Esophagus (tissue), 2 donors: ENCODE measurements around the gene NR2F6. TPM values are rescaled to one million over a fixed set of nuclear protein-coding genes. Genes with fewer than 3 reads are reported as not detected.
A peak's percentile ranks its signal among the peaks of the same experiment; 100 is the strongest.
"Not testable (repeated sequence)": the region's sequence is repeated elsewhere in the genome, so short reads cannot be mapped to it uniquely, and the experiment has no call there.

Experiments used
- H3K27ac ChIP-seq, 2 donors: one replicate each; pipeline ENCODE4 v1.5.1; 2013; ENCODE audit warnings: low read depth in 2 of 2, mild to moderate bottlenecking in 2 of 2, inconsistent platforms in 1 of 2, low read length in 1 of 2, moderate library complexity in 1 of 2
- H3K27me3 ChIP-seq, 2 donors: one replicate each; pipeline ENCODE4 v1.6.1; 2013; ENCODE audit warnings: low read length in 2 of 2, control low read depth in 1 of 2, mild to moderate bottlenecking in 1 of 2; ENCODE audit not compliant: insufficient read depth in 2 of 2, control insufficient read depth in 1 of 2
- H3K36me3 ChIP-seq, 2 donors: one replicate each; pipeline ENCODE4 v1.6.1; 2013; ENCODE audit warnings: low read length in 1 of 2; ENCODE audit not compliant: control insufficient read depth in 2 of 2, insufficient read depth in 2 of 2
- H3K4me1 ChIP-seq, 2 donors: one replicate each; pipeline ENCODE4 v1.6.1; 2013; ENCODE audit warnings: low read length in 1 of 2; ENCODE audit not compliant: control insufficient read depth in 2 of 2, insufficient read depth in 2 of 2
- H3K4me3 ChIP-seq, 2 donors: one replicate each; pipeline ENCODE4 v1.5.1; 2013; ENCODE audit warnings: low read length in 2 of 2, mild to moderate bottlenecking in 2 of 2, low read depth in 1 of 2, moderate library complexity in 1 of 2
- H3K9me3 ChIP-seq, 2 donors: one replicate each; pipeline ENCODE4 v1.6.1; 2013; ENCODE audit warnings: mild to moderate bottlenecking in 2 of 2, low read depth in 1 of 2, low read length in 1 of 2, moderate library complexity in 1 of 2; ENCODE audit not compliant: control insufficient read depth in 2 of 2, insufficient read depth in 1 of 2
- WGBS, 2 donors: extraction: QIAGEN DNeasy Blood & Tissue Kit; methylation state at CpG; one replicate each; pipeline ENCODE4 v1.1.7; 2013; 5-methylcytosine and 5-hydroxymethylcytosine counted together
- polyA plus RNA-seq, 2 donors: library from polyadenylated mRNA; stranded (reverse); fragments of 200-250 nt; gene quantifications; one replicate each; pipeline ENCODE4 v1.2.3, GENCODE V29; 2013
- donor health status: healthy with polysubstance abuse.
- donor health status: Bipolar disorder and iron deficiency.

NR2F6 gene
- polyA plus RNA-seq, 2 donors: 33.3 to 45.5 TPM

GRCh38 chr19:17282488-17283125, 36.9 kb upstream of the NR2F6 start:
- peaks cover 0 to 5% of the 10 kb centered on the region in 2 donors for H3K27me3 ChIP-seq
- H3K27ac ChIP-seq: no peak overlapping the region
- 2% methylated on average over 41 to 45 of the region's 45 CpGs for WGBS, 2 donors
- H3K36me3 ChIP-seq: peaks cover 0 to 6% of the 10 kb centered on the region in 2 donors
- peaks cover 4 to 7% of the 10 kb centered on the region in 2 donors for H3K4me1 ChIP-seq
- H3K4me3 ChIP-seq: peak overlapping the region; percentile 26 to 36
- H3K9me3 ChIP-seq: no peaks in the 10 kb centered on the region

- no peak within 1 kb of the TSS for H3K27ac ChIP-seq
- peaks cover 6% of the 10 kb centered on the region in 2 donors for H3K36me3 ChIP-seq
- 6% methylated on average over 67 to 75 of the region's 75 CpGs for WGBS, 2 donors
- peaks cover 0 to 5% of the 10 kb centered on the region in 2 donors for H3K27me3 ChIP-seq
- H3K4me3 ChIP-seq: peak within 1 kb of the TSS; percentile 26 to 36
- H3K9me3 ChIP-seq: no peaks in the 10 kb centered on the region
- H3K4me1 ChIP-seq: peaks cover 4 to 7% of the 10 kb centered on the region in 2 donors
Observed at GRCh38 chr19:17281391-17282304, 35.9 kb upstream of the NR2F6 start, which contains the start of gene ANKLE1. ANKLE1 (plus strand) TSS chr19:17281901; CDS start chr19:17281921, 20 bp downstream.

DNA sequence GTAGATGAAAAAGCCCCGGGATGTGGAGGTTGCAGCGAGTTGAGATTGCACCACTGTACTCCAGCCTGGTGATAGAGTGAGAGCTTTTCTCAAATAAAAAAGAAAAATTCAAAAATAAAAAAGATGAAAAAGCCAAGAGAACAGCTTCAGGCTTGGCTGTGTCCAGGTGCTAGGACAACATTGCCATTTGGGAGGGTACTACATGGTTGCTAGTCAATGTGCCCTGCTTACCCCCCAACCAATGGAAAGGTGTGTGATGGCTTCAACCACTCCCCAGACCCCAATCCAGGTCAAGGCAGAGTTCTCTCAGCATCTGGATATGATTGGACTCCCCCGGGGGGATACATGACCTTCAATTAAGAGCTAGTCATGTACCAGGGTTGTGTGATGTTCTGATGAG, 33.7 kb upstream of the NR2F6 start:
- Histone ChIP-seq H3K27me3 (peaks cover 0 to 5% of the 10 kb centered on the region in 2 donors), H3K4me1 (peaks cover 4 to 7% of the 10 kb centered on the region in 2 donors), H3K27ac (no peak overlapping the region), H3K9me3 (no peaks in the 10 kb centered on the region), H3K36me3 (peaks cover 6 to 16% of the 10 kb centered on the region in 2 donors), H3K4me3 (no peak overlapping the region)
- WGBS, 2 donors: 75 to 77% methylated on average over 3 of the region's 3 CpGs

- Histone ChIP-seq H3K36me3 (peaks cover 14 to 34% of the 10 kb centered on the region in 2 donors), H3K4me3 (no peak overlapping the region), H3K4me1 (no peaks in the 10 kb centered on the region), H3K27ac (no peak overlapping the region), H3K27me3 (no peaks in the 10 kb centered on the region), H3K9me3 (no peaks in the 10 kb centered on the region)
- WGBS, 2 donors: 91 to 94% methylated on average over 19 of the region's 19 CpGs
Observed at GRCh38 chr19:17275441-17276175, 29.9 kb upstream of the NR2F6 start.

DNA sequence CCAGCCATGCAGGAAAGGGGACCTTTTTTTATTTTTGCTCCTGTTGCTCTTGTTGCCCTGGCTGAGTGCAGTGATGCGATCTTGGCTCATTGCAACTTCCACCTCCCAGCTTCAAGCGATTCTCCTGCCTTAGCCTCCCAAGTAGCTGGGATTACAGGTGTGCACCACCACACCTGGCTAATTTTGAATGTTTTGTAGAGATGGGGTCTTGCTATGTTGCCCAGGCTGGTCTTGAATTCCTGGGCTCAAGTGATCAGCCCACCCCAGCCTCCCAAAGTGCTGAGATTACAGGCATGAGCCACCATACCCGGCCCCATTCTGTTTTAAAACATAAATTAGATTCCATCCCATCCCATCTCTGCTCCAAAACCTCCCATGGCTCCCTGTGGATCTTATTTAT, 29.2 kb upstream of the NR2F6 start:
- 98 to 100% methylated on average over 3 of the region's 3 CpGs for WGBS, 2 donors
- H3K4me3 ChIP-seq, H3K9me3 ChIP-seq, H3K27ac ChIP-seq, H3K4me1 ChIP-seq, H3K27me3 ChIP-seq: not testable (repeated sequence)
- H3K36me3 ChIP-seq: peaks cover 14 to 34% of the 10 kb centered on the region in 2 donors

- H3K36me3 ChIP-seq: peaks cover 5 to 17% of the 10 kb centered on the region in 2 donors
- no peaks in the 10 kb centered on the region for H3K27me3 ChIP-seq
- 93 to 95% methylated on average over 13 of the region's 13 CpGs for WGBS, 2 donors
- no peak overlapping the region for H3K27ac ChIP-seq
- H3K4me1 ChIP-seq: peaks cover 3 to 4% of the 10 kb centered on the region in 2 donors
- H3K4me3 ChIP-seq: no peak overlapping the region
- no peaks in the 10 kb centered on the region for H3K9me3 ChIP-seq
Observed at GRCh38 chr19:17268754-17269153, 23.0 kb upstream of the NR2F6 start.

DNA sequence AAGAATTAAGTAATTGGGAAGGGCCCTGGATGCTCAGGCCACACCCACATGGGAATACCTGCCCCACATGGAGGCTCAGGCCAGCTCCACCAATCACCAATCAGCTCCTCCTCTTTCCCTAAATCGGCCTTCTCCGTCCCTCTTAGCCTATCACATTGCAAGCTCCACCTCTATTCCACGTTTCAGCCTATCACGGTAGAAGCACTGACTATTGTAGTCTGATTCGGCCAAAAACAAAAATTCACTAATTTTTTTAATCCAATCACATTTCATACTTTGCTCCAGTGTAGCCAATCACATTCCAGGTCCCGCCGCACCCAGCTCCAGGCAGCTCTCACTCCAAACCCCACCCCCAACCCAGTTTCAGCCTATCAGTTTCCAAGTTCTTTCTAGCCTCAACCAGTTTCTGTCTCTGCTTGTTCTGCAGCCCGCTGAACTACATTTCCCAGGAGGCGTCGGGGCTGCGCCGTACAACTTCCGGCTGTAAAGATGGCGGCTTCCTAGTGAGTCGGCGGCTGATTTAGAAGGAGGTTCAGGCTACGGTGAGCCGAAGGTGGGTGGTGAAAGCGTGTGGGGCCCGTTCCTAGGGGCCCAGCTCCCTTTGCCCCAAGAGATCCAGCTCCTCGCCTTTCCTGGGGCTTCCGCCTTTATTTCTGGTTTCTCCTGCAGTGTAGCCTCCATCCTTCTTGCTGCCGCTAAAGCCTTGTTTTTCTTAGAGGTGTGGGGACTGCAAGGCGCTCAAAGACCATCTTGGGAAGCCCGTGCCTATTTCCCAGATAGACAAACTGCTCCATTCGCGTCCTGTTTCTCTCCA, 21.5 kb upstream of the NR2F6 start, which contains the start of gene BABAM1:
Gene BABAM1, plus strand, starts transcription at position 469 of the 814 bp plus-strand sequence. CDS start 1,364 bp downstream, outside the sequence.
- Histone ChIP-seq H3K27ac (peak within 1 kb of the TSS; percentile 66 to 91), H3K4me3 (peak within 1 kb of the TSS; percentile 71 to 95), H3K27me3 (no peaks in the 10 kb centered on the region), H3K9me3 (no peaks in the 10 kb centered on the region), H3K36me3 (peaks cover 0 to 11% of the 10 kb centered on the region in 2 donors), H3K4me1 (peaks cover 3 to 4% of the 10 kb centered on the region in 2 donors)
- WGBS, 2 donors: 0% methylated on average over 27 of the region's 27 CpGs

DNA sequence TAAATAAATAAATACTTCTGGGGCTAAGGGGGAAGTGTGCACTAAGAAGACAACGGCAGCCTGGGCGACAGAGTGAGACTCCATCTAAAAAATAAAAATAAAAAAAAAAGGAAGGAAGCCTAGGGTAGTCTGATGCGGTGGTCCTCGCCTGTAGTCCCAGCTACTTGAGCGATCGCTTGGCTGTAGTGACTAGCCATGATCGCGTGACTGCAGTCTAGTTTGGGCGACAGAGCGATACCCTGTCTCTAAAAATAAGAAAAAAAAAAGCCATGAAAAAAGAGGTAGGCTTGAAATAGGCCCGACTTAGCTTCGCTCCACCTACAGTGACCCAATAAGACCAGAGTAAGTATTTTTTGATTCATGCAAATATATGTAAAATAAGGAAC, 20.9 kb upstream of the NR2F6 start:
- Histone ChIP-seq H3K4me1 (peaks cover 3 to 4% of the 10 kb centered on the region in 2 donors), H3K9me3 (no peaks in the 10 kb centered on the region), H3K36me3 (peaks cover 0 to 11% of the 10 kb centered on the region in 2 donors), H3K4me3 (no peak overlapping the region), H3K27ac (peak overlapping the region; percentile 13 to 73), H3K27me3 (no peaks in the 10 kb centered on the region)
- 73 to 74% methylated on average over 12 of the region's 12 CpGs for WGBS, 2 donors
